KMS-11 (cell line): ENCODE results near the gene TUFM.
"Not testable (repeated sequence)": the region's sequence is repeated elsewhere in the genome, so short reads cannot be mapped to it uniquely, and the experiment has no call there.

Experiments used
- H2AFZ ChIP-seq: fragments of 200-600 bp; sonication (generic); 2 replicates; pipeline ENCODE4 v1.6.1; 2016; ENCODE audit warnings: antibody characterized with exemption, mixed run types, low read depth
- H3K27ac ChIP-seq: fragments of 200-600 bp; sonication (generic); 2 replicates; pipeline ENCODE4 v1.6.1; 2016; ENCODE audit warnings: mild to moderate bottlenecking, mixed run types
- H3K27me3 ChIP-seq: fragments of 200-600 bp; sonication (generic); 2 replicates; pipeline ENCODE4 v1.6.1; 2017; ENCODE audit warnings: mild to moderate bottlenecking, low read depth, mixed run types, moderate library complexity; ENCODE audit not compliant: insufficient read depth
- H3K36me3 ChIP-seq: fragments of 200-600 bp; sonication (generic); 2 replicates; pipeline ENCODE4 v1.6.1; 2017; ENCODE audit warnings: mild to moderate bottlenecking, mixed run types; ENCODE audit not compliant: insufficient read depth
- H3K4me1 ChIP-seq: fragments of 200-600 bp; sonication (generic); 2 replicates; pipeline ENCODE4 v1.6.1; 2016; ENCODE audit warnings: mild to moderate bottlenecking, low read depth, mixed run types; ENCODE audit not compliant: poor library complexity, severe bottlenecking
- H3K4me2 ChIP-seq: fragments of 200-600 bp; sonication (generic); 2 replicates; pipeline ENCODE4 v1.7.0; 2016; ENCODE audit warnings: mild to moderate bottlenecking, mixed run types
- H3K4me3 ChIP-seq: fragments of 200-600 bp; sonication (generic); IDR thresholded peaks from 2 replicates; pipeline ENCODE4 v1.6.1; 2017; ENCODE audit warnings: low read depth, low read length, mixed read lengths; ENCODE audit not compliant: insufficient read depth
- H3K79me2 ChIP-seq: fragments of 200-600 bp; sonication (generic); 2 replicates; pipeline ENCODE4 v1.6.1; 2016; ENCODE audit warnings: low read depth, mixed run types; ENCODE audit not compliant: insufficient read depth
- H3K9ac ChIP-seq: fragments of 200-600 bp; sonication (generic); 2 replicates; pipeline ENCODE4 v1.6.1; 2016; ENCODE audit warnings: mild to moderate bottlenecking, mixed run types
- H4K20me1 ChIP-seq: fragments of 200-600 bp; sonication (generic); 2 replicates; pipeline ENCODE4 v1.6.1; 2016; ENCODE audit warnings: mild to moderate bottlenecking, mixed run types; ENCODE audit not compliant: insufficient read depth
- CTCF ChIP-seq: fragments of 200-600 bp; sonication (generic); conservative IDR thresholded peaks from 2 replicates; pipeline ENCODE4 v1.6.1; 2017; ENCODE audit warnings: low read depth, mild to moderate bottlenecking, antibody characterized with exemption, low read length, moderate library complexity, mixed read lengths

Gene TUFM

GRCh38 chr16:28846080-28846932 is at the start of gene TUFM:
Gene TUFM, minus strand, starts transcription at chr16:28846348. Its CDS starts 79 bp downstream, at chr16:28846269.
- H3K4me3 ChIP-seq: peak within 1 kb of the TSS; percentile 79
- no peaks in the 10 kb centered on the region for H3K27me3 ChIP-seq
- no peaks in the 10 kb centered on the region; the same call in 1 of the 2 replicates for H4K20me1 ChIP-seq
- peaks cover 26% of the 10 kb centered on the region for H3K79me2 ChIP-seq
- H3K4me2 ChIP-seq: peak within 1 kb of the TSS; percentile 63
- H3K4me1 ChIP-seq: peaks cover 13% of the 10 kb centered on the region
- peak within 1 kb of the TSS; percentile 76 for H2AFZ ChIP-seq
- H3K36me3 ChIP-seq: peaks cover 9% of the 10 kb centered on the region; the same call in 1 of the 2 replicates
- TF ChIP-seq CTCF: peak; percentile 62
- H3K9ac ChIP-seq: peak within 1 kb of the TSS; percentile 76
- H3K27ac ChIP-seq: peak within 1 kb of the TSS; percentile 55

- no peak overlapping the region for H2AFZ ChIP-seq
- H3K4me1 ChIP-seq: peaks cover 4% of the 10 kb centered on the region
- H3K9ac ChIP-seq: no peak overlapping the region
- no peaks in the 10 kb centered on the region for H3K27me3 ChIP-seq
- H4K20me1 ChIP-seq: no peaks in the 10 kb centered on the region
- H3K36me3 ChIP-seq: no peaks in the 10 kb centered on the region
- no peaks in the 10 kb centered on the region for H3K79me2 ChIP-seq
- no peak overlapping the region for H3K27ac ChIP-seq
- no peak overlapping the region for H3K4me2 ChIP-seq
- H3K4me3 ChIP-seq: no peak overlapping the region
- no peak for TF ChIP-seq CTCF
Measured at GRCh38 chr16:28895609-28896008, 49.5 kb upstream of the TUFM start.

- H3K36me3 ChIP-seq: no peaks in the 10 kb centered on the region
- no peak for TF ChIP-seq CTCF
Measured at GRCh38 chr16:28893291-28893690, 47.1 kb upstream of the TUFM start.

GRCh38 chr16:28891964-28892890 is 46.1 kb upstream of the TUFM start:
- H3K9ac ChIP-seq: no peak overlapping the region
- no peak overlapping the region for H3K4me2 ChIP-seq
- H3K4me3 ChIP-seq: no peak overlapping the region
- H3K4me1 ChIP-seq: peaks cover 4% of the 10 kb centered on the region
- H3K27me3 ChIP-seq: no peaks in the 10 kb centered on the region
- H2AFZ ChIP-seq: no peak overlapping the region
- TF ChIP-seq CTCF: no peak
- H3K36me3 ChIP-seq: no peaks in the 10 kb centered on the region
- H3K27ac ChIP-seq: no peak overlapping the region
- no peaks in the 10 kb centered on the region for H4K20me1 ChIP-seq
- H3K79me2 ChIP-seq: no peaks in the 10 kb centered on the region

More at GRCh38 chr16:28893291-28893690, 47.1 kb upstream of the TUFM start:
- no peak overlapping the region for H3K4me2 ChIP-seq
- no peaks in the 10 kb centered on the region for H3K27me3 ChIP-seq
- no peak overlapping the region for H3K27ac ChIP-seq
- no peak overlapping the region for H3K4me3 ChIP-seq
- H4K20me1 ChIP-seq: no peaks in the 10 kb centered on the region
- H3K79me2 ChIP-seq: no peaks in the 10 kb centered on the region
- peaks cover 4% of the 10 kb centered on the region for H3K4me1 ChIP-seq
- H3K9ac ChIP-seq: no peak overlapping the region
- no peak overlapping the region for H2AFZ ChIP-seq

GRCh38 chr16:28890355-28890754 is 44.2 kb upstream of the TUFM start:
- H3K4me2 ChIP-seq, H3K27ac ChIP-seq, H3K4me3 ChIP-seq, H4K20me1 ChIP-seq, H3K79me2 ChIP-seq, H3K9ac ChIP-seq, H3K36me3 ChIP-seq, H3K4me1 ChIP-seq, H3K27me3 ChIP-seq, H2AFZ ChIP-seq: not testable (repeated sequence)
